GM12873 (cell line): ENCODE data around the gene GPR180.

Experiments
- CTCF ChIP-seq: IDR thresholded peaks from 2 replicates; pipeline ENCODE4 v1.5.1; 2012; ENCODE audit warnings: low read depth, mild to moderate bottlenecking, moderate library complexity, low read length, control low read depth; ENCODE audit not compliant: insufficient read depth; ENCODE audit errors: missing control alignments

Gene GPR180

DNA sequence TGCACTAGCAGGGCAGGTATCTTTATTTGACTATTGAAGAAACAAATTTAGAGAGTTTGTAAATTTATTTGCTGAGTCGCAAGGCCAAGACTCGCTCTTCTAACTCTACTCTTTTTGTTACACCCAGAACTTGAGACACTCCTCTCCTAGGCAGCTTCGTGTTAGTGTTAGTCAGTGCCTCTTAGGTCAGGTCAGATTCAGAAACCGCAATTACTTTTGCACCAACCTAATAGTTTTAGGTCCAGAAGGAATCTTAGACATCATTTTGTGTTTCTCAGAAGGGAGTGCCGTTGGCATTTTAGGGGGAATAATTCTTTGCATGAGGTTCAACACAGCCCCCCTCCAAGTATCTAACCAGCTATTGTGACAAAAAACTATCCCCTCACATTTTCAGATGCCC is 8.8 kb downstream of the GPR180 start:
- no peak for TF ChIP-seq CTCF

DNA sequence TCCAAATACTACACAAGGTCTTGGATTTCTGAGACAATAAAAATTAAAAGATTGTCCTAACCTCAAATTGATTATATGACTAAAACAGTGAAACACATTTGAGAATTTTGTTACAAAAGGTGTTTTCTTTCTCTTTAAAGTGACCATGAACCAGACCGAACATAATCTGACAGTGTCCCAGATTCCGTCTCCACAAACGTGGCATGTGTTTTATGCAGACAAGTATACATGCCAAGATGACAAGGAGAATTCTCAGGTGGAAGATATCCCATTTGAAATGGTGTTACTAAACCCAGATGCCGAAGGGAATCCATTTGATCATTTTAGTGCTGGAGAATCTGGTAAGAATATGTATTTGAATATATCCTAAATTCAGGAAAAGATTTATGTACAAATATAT is 10.4 kb downstream of the GPR180 start:
- TF ChIP-seq CTCF: no peak

GRCh38 chr13:94613051-94613450 is 11.4 kb downstream of the GPR180 start:
- TF ChIP-seq CTCF: no peak

- TF ChIP-seq CTCF: peak; percentile 47
Observed at GRCh38 chr13:94617389-94618000, 15.8 kb downstream of the GPR180 start.

- TF ChIP-seq CTCF: peak; percentile 78
Observed at GRCh38 chr13:94620286-94620896, 18.7 kb downstream of the GPR180 start.

DNA sequence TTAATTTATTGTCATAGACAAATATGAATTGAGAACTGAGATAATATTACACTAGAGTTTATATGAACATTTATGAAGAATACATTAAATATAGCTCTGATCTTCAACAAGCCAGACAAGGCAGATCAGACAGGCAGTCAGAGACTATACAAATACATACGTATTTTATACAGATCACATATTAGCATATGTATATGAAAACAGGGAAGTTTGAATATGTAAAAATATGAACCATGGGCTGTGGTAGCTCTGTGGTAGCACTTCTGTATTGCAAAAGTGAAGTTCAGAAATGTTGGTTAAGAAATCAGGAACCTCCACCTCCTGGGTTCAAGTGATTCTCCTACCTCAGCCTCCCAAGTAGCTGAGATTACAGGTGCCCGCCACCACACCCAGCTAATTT is 20.7 kb downstream of the GPR180 start:
- TF ChIP-seq CTCF: no peak

DNA sequence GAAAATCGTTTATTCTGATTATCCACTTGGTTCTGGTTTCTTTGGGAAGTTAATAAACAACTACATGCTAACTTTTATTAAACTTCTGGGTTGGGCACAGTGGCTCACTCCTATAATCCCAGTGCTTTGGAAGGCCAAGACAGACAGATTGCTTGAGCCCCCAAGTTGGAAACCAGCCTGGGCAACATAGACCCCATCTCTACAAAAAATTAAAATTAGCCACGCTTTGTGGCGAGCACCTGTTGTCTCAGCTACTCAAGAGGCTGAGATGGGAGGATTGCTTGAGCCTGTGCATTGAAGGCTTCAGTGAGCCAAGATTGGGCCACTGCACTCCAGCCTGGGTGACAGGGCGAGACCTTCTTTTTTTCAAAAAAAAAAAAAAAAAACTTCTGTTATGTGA is 21.7 kb downstream of the GPR180 start:
- TF ChIP-seq CTCF: no peak
